Measurements from ENCODE around the gene ACHE.
"Not testable (repeated sequence)": the region's sequence is repeated elsewhere in the genome, so short reads cannot be mapped to it uniquely, and the experiment has no call there.

Gene ACHE

GRCh38 chr7:100865938-100866728, 29.6 kb downstream of the ACHE start:
- peaks cover 3% of the 10 kb centered on the region for H3K36me3 Mint-ChIP-seq
- H3K4me1 Mint-ChIP-seq (ENCODE audit: low read depth), result peaks cover 12% of the 10 kb centered on the region
- peak overlapping the region; percentile 93 for H3K4me3 Mint-ChIP-seq
- H3K27ac Mint-ChIP-seq, result peak overlapping the region; percentile 95
- no peaks in the 10 kb centered on the region for H3K27me3 Mint-ChIP-seq
- H3K9me3 Mint-ChIP-seq (ENCODE audit: low read depth), result no peaks in the 10 kb centered on the region

DNA sequence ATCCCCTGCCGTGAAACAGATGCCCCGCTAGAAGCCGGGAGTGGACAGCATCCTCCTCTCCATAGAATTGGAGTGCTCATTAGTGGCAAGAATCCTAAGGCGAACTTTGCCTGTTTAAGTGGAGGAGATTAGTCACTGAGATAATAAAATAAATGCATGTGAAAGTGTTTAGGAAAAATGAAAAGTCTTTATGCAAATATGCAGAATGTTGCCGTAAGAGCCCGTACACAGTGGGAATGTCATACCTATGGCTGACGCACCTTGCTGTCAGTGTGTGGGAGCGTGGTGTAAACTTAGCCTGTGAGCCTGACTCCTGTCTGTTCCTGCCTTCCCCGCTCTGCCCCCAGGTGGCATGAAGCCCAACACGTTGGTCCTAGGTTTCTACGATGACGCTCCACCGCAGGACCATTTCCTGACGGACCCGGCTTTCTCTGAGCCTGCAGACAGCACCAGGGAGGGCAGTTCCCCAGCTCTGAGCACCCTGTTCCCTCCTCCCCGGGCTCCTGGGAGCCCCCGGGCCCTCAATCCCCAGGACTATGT, 30.2 kb downstream of the ACHE start:
- peaks cover 12% of the 10 kb centered on the region for H3K4me1 Mint-ChIP-seq (ENCODE audit: low read depth)
- peak overlapping the region; percentile 49 for H3K4me3 Mint-ChIP-seq
- H3K27me3 Mint-ChIP-seq, result no peaks in the 10 kb centered on the region
- no peaks in the 10 kb centered on the region for H3K9me3 Mint-ChIP-seq (ENCODE audit: low read depth)
- peak overlapping the region; percentile 54 for H3K27ac Mint-ChIP-seq
- peaks cover 3% of the 10 kb centered on the region for H3K36me3 Mint-ChIP-seq

DNA sequence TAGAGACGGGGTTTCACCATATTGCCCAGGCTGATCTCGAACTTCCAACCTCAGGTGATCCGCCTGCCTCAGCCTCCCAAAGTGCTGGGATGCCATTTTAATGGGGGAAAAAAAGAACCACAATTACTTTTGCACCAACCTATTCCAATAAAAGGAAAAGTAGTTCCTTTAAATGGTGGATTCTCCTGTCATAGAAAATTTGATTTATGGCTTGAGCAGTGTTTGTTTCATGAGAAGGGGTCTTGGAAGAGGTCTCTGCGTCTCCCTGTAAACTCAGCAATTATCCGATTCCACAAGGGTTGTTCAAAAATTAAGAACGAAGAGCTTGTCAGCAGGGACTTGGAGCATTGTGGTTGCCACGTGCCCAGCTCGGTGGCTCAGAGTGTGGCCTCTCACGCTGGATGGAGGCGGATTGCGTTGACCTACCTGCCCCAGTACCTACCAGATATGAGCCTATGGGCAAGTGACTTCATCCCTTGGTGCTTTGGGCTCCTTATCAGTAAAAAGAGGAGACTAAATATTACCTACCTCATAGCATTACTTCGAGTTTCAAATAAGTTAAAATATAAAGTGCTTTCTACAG, 31.3 kb downstream of the ACHE start:
- H3K27me3 Mint-ChIP-seq, result no peaks in the 10 kb centered on the region
- no peak overlapping the region for H3K4me3 Mint-ChIP-seq

DNA sequence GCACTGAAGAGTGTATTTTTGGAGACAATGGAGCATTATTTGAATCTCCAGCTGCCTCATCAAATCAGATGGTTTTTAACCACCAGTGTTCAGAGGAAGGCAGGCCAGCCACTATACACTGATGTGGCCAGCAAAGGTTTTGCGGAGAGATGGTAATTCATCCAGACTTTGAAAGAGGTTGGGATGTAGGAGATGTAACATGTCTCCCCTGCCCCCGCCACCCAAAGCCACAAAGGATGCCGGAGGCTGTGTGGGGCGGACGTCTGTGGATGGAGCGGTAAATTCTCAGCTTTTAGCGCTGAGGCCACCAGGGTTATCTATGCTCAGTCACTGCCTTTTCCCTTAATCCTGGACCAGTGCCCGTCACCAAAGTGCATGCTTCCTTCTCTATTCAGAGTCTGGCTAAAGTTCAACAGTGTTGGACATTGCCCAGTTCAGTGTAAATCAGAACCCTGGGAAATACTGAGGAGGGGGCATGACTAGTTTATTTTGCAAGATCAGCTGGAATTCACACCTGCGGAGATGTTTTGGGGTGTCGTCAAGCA, 32.2 kb downstream of the ACHE start:
- no peak overlapping the region for H3K4me3 Mint-ChIP-seq
- peaks cover 7% of the 10 kb centered on the region for H3K36me3 Mint-ChIP-seq

More for the DNA sequence above, 31.3 kb downstream of the ACHE start:
- Mint-ChIP-seq H3K36me3 (peaks cover 7% of the 10 kb centered on the region), H3K9me3 (ENCODE audit: low read depth) (no peaks in the 10 kb centered on the region), H3K4me1 (ENCODE audit: low read depth) (peaks cover 12% of the 10 kb centered on the region), H3K27ac (peak overlapping the region; percentile 22)

DNA sequence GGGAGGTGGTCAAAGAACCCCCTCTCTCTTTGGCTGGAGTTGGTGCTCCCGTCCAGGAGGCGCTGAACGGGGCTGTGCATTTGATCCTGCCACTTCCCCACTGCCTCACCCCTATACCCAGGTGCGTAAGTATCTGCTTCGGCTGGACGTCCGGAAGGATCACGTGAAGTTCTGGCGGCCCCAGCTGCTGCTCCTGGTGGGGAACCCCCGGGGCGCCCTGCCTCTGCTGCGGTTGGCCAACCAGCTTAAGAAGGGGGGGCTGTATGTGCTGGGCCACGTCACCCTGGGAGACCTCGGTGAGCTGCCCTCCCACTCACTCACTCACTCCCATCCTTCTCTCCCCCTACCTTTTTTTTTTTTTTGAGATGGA, 34.1 kb downstream of the ACHE start:
- no peak overlapping the region for H3K4me3 Mint-ChIP-seq
- peaks cover 5% of the 10 kb centered on the region for H3K4me1 Mint-ChIP-seq (ENCODE audit: low read depth)
- no peaks in the 10 kb centered on the region for H3K27me3 Mint-ChIP-seq
- peaks cover 7% of the 10 kb centered on the region for H3K36me3 Mint-ChIP-seq
- H3K9me3 Mint-ChIP-seq (ENCODE audit: low read depth), result no peaks in the 10 kb centered on the region
- no peak overlapping the region for H3K27ac Mint-ChIP-seq

More for the DNA sequence above, 32.2 kb downstream of the ACHE start:
- Mint-ChIP-seq H3K9me3 (ENCODE audit: low read depth) (no peaks in the 10 kb centered on the region), H3K27me3 (no peaks in the 10 kb centered on the region), H3K27ac (no peak overlapping the region), H3K4me1 (ENCODE audit: low read depth) (peaks cover 12% of the 10 kb centered on the region)

DNA sequence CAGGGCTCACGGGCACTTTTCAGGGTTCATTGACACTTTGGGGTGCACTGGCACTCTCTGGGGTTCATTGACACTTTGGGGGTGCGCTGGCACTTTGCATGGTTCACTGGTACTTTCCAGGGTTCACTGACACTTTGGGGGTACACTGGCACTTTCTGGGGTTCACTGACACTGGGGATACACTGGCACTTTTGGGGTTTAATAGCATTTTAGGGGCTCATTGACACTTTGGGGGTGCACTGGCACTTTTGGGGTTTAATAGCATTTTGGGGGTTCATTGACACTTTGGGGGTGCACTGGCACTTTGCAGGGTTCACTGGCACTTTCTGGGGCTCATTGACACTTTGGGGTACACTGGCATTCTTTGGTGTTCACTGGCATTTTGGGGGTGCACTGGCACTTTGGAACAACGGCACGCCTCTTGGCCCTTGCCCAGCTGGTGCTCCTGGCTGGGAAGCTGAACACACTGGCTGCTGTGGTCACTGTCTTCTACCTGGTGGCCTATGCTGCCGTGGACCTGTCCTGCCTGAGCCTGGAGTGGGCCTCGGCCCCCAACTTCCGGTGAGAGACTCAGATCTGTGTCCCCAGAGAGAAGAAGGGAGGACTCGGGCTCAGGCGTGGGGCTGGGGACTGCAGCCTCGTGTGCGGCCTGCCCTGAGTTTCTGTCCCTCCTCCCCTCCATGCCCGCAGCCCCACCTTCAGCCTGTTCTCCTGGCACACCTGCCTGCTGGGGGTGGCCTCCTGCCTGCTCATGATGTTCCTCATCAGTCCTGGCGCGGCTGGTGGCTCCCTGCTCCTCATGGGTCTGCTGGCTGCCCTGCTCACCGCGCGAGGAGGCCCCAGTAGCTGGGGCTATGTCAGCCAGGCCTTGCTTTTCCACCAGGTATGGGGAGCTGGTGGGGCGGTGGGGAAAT, 34.7 kb downstream of the ACHE start:
- Mint-ChIP-seq H3K9me3 (ENCODE audit: low read depth) (no peaks in the 10 kb centered on the region), H3K36me3 (peaks cover 7% of the 10 kb centered on the region), H3K4me3 (no peak overlapping the region), H3K27ac (no peak overlapping the region), H3K4me1 (ENCODE audit: low read depth) (peaks cover 5% of the 10 kb centered on the region), H3K27me3 (no peaks in the 10 kb centered on the region)

GRCh38 chr7:100859856-100860255, 35.8 kb downstream of the ACHE start:
- H3K4me3 Mint-ChIP-seq, result no peak overlapping the region
- no peaks in the 10 kb centered on the region for H3K27me3 Mint-ChIP-seq
- no peaks in the 10 kb centered on the region for H3K9me3 Mint-ChIP-seq (ENCODE audit: low read depth)
- H3K27ac Mint-ChIP-seq, result no peak overlapping the region
- H3K36me3 Mint-ChIP-seq, result peaks cover 7% of the 10 kb centered on the region
- H3K4me1 Mint-ChIP-seq (ENCODE audit: low read depth), result peaks cover 1% of the 10 kb centered on the region

DNA sequence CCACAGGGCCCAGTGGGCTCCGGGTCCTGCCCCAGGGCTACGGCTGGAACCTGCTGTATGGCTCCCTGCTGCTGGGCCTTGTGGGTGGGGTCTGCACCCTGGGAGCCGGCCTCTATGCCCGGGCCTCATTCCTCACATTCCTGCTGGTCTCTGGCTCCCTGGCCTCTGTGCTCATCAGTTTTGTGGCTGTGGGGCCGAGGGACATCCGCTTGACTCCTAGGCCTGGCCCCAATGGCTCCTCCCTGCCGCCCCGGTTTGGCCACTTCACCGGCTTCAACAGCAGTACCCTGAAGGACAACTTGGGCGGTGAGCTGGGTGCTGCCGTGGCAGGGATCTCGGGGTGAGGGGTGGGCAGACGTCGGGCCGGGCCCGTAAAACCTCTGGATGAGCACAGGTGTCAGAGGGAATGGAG, 38.8 kb downstream of the ACHE start:
- Mint-ChIP-seq H3K4me1 (ENCODE audit: low read depth) (peaks cover 10% of the 10 kb centered on the region), H3K27me3 (no peaks in the 10 kb centered on the region), H3K27ac (no peak overlapping the region)

DNA sequence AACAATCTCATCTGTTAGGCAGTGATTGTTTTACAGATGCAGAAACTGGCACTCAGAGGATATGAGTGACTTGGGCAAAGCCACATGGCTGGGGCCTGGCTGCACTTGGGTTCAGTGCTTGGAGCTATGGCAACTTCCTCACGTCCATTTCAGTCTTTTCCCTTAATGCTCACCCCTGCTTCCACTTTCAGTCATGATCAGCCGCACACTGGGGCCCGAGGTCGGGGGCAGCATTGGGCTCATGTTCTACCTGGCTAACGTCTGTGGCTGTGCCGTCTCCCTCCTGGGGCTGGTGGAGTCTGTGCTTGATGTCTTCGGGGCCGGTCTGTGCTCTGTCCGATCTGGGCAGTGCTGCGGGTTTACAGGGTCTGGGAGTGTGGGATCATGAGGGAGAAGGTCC, 40.2 kb downstream of the ACHE start:
- no peak overlapping the region for H3K27ac Mint-ChIP-seq
- H3K4me3 Mint-ChIP-seq, result no peak overlapping the region
- no peaks in the 10 kb centered on the region for H3K9me3 Mint-ChIP-seq (ENCODE audit: low read depth)
- peaks cover 4% of the 10 kb centered on the region for H3K36me3 Mint-ChIP-seq
- H3K4me1 Mint-ChIP-seq (ENCODE audit: low read depth), result peaks cover 13% of the 10 kb centered on the region
- no peaks in the 10 kb centered on the region for H3K27me3 Mint-ChIP-seq

More for the DNA sequence above, 38.8 kb downstream of the ACHE start:
- H3K9me3 Mint-ChIP-seq (ENCODE audit: low read depth), result no peaks in the 10 kb centered on the region
- peaks cover 4% of the 10 kb centered on the region for H3K36me3 Mint-ChIP-seq
- no peak overlapping the region for H3K4me3 Mint-ChIP-seq

GRCh38 chr7:100854899-100855298, 40.8 kb downstream of the ACHE start:
- not testable (repeated sequence) for H3K36me3 Mint-ChIP-seq; H3K9me3 Mint-ChIP-seq (ENCODE audit: low read depth); H3K27me3 Mint-ChIP-seq; H3K27ac Mint-ChIP-seq
- Mint-ChIP-seq H3K4me3 (peak overlapping the region; percentile 17), H3K4me1 (ENCODE audit: low read depth) (peaks cover 13% of the 10 kb centered on the region)

DNA sequence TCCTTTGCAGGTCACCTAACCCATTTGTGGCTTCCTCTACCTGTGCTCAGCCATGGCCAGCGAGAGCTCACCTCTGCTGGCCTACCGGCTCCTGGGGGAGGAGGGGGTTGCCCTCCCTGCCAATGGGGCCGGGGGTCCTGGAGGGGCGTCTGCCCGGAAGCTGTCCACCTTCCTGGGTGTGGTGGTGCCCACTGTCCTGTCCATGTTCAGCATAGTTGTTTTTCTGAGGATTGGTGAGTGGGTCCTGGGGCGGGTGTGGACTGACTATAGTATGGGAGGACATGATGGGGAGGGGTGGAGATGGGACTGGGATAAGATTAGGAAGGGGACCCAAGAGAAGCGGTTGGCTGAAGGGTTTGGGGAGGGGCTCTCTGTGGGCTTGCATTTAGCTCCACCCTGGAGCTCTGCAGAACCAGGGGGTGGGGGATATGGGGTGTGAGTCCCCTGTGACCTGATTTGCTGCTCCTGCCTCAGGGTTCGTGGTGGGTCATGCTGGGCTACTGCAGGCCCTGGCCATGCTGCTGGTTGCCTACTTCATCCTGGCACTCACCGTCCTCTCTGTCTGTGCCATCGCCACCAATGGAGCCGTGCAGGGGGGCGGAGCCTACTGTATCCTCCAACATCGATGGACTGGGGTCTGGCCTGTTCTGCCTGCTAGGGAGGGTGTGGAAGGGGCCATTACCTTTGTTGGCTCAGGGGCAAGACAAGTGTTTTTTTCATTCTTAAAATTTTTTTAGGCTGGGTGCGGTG, 41.4 kb downstream of the ACHE start:
- no peaks in the 10 kb centered on the region for H3K27me3 Mint-ChIP-seq
- H3K27ac Mint-ChIP-seq, result peak overlapping the region; percentile 22
- H3K4me1 Mint-ChIP-seq (ENCODE audit: low read depth), result peaks cover 13% of the 10 kb centered on the region
- no peaks in the 10 kb centered on the region for H3K36me3 Mint-ChIP-seq
- no peaks in the 10 kb centered on the region for H3K9me3 Mint-ChIP-seq (ENCODE audit: low read depth)
- peak overlapping the region; percentile 92 for H3K4me3 Mint-ChIP-seq

DNA sequence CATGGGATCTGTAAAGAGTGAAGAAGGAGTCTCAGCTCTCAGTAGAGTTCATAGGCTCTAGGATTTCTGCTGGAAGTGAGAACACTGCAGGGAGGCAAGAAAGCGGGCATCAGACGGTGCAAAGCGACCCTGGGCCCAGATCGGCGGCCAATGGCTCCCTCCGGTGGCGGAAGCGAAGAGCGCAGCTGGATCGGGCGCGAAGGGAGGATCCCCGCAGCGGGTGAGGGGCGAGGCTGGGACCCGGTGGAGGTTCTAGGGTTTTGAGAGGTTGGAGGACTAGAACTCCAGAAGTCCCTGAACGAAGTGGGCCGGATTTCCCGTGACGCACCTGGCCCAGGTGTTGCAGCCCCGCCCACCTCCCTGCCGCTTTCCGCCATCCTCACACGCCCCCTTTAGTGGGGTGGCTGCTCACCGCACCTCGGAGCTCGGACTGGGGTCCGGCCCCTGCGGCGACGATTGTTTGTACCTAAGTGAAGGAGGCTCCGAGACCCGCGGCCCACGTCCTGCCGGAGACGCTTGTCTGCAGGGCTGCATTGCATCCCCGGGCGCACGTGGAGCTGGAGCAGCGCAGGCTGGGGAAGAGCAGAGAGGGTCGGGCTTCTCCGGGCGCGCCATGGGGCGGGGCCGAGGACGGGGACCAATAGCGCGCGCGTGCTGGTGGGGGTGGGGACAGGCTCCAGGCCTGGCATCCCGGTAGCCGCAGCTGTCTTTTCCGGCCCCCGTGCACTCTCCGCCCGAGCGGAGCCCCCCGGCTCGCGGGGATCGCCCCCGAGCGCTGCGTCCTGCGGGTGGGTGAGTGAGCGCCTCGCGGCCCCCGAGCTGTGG, 43.4 kb downstream of the ACHE start, which contains the start of gene SLC12A9:
Gene SLC12A9 (plus strand): TSS at position 666 of the 825 bp plus-strand sequence. CDS start 1,485 bp downstream, outside the sequence.
- no peaks in the 10 kb centered on the region for H3K9me3 Mint-ChIP-seq (ENCODE audit: low read depth)
- H3K27ac Mint-ChIP-seq, result peak within 1 kb of the TSS; percentile 90
- H3K4me3 Mint-ChIP-seq, result peak within 1 kb of the TSS; percentile 92
- H3K36me3 Mint-ChIP-seq, result peaks cover 3% of the 10 kb centered on the region
- H3K4me1 Mint-ChIP-seq (ENCODE audit: low read depth), result peaks cover 13% of the 10 kb centered on the region
- no peaks in the 10 kb centered on the region for H3K27me3 Mint-ChIP-seq

DNA sequence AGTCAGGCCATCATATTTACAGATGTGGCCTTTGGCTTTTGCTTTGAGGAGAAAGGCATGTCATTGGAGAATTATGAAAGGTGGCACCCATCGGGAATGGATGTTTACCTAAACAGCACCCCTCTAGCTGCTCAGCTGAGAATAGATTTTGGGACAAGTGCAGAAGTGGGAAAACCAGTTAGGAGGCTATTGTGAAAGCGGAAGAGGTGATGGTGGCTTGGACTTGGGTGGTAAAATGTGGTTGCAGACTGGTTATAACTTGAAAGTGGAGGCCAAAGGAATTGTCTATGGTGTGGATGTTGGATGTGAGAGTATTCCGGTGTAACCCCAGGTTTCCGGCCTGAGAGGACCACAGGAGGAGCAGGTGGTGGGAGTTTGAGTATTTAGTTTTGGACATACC, 48.3 kb downstream of the ACHE start:
- Mint-ChIP-seq H3K4me3 (no peak overlapping the region), H3K36me3 (peaks cover 4% of the 10 kb centered on the region), H3K9me3 (ENCODE audit: low read depth) (no peaks in the 10 kb centered on the region), H3K27me3 (no peaks in the 10 kb centered on the region), H3K27ac (no peak overlapping the region), H3K4me1 (ENCODE audit: low read depth) (peaks cover 5% of the 10 kb centered on the region)

Data from activated naive CD8-positive, alpha-beta T cell (primary cell).